HG02938 (cell line): Measurements from ENCODE around the gene PPP1R3F.
"Not testable (repeated sequence)": the region's sequence is repeated elsewhere in the genome, so short reads cannot be mapped to it uniquely, and the experiment has no call there.

Experiments used
- ATAC-seq: cut with Tn5 transposase; IDR thresholded peaks from one replicate; pipeline ENCODE4 v1.9.1; 2021; ENCODE audit warnings: mild to moderate bottlenecking, moderate library complexity; ENCODE audit not compliant: unreplicated experiment

The PPP1R3F gene

GRCh38 chrX:49308604-49309269 is 39.1 kb downstream of the PPP1R3F start:
- no peak for ATAC-seq

- no peak for ATAC-seq
These were observed 39.9 kb downstream of the PPP1R3F start for GRCh38 chrX:49309401-49309981.

- ATAC-seq, result no peak
These were observed 40.8 kb downstream of the PPP1R3F start for GRCh38 chrX:49310371-49310770.

- no peak for ATAC-seq
These were observed 42.6 kb downstream of the PPP1R3F start for GRCh38 chrX:49312176-49312575.

GRCh38 chrX:49316085-49316484 is 46.5 kb downstream of the PPP1R3F start:
- ATAC-seq, result no peak

GRCh38 chrX:49321737-49322136 is 52.1 kb downstream of the PPP1R3F start, which contains the start of gene GAGE12J:
Gene GAGE12J (plus strand): TSS chrX:49322037. CDS start chrX:49323194, 1,157 bp downstream.
- not testable (repeated sequence) for ATAC-seq

- not testable (repeated sequence) for ATAC-seq
These were observed 52.7 kb downstream of the PPP1R3F start for GRCh38 chrX:49322266-49322665.

GRCh38 chrX:49323735-49324134 is 54.1 kb downstream of the PPP1R3F start:
- ATAC-seq, result not testable (repeated sequence)

GRCh38 chrX:49330421-49330820 is 60.8 kb downstream of the PPP1R3F start:
- not testable (repeated sequence) for ATAC-seq

- ATAC-seq, result not testable (repeated sequence)
These were observed 61.7 kb downstream of the PPP1R3F start, which contains the start of gene GAGE13 for GRCh38 chrX:49331282-49331681. Gene GAGE13 (plus strand): TSS chrX:49331582. CDS start chrX:49332738, 1,156 bp downstream.

GRCh38 chrX:49331841-49332240 is 62.2 kb downstream of the PPP1R3F start:
- not testable (repeated sequence) for ATAC-seq
